Subcutaneous abdominal adipose tissue (tissue), 5 donors: ENCODE measurements around the gene MRPS15.
A peak's percentile ranks its signal among the peaks of the same experiment; 100 is the strongest.
"Not testable (repeated sequence)": the region's sequence is repeated elsewhere in the genome, so short reads cannot be mapped to it uniquely, and the experiment has no call there.

Source experiments
- H3K27ac ChIP-seq: one replicate; pipeline ENCODE4 v1.7.0; 2013; ENCODE audit warnings: low read depth, mild to moderate bottlenecking, inconsistent platforms, low read length, moderate library complexity
- H3K27me3 ChIP-seq, 5 donors: one replicate each; pipeline ENCODE4 v1.7.0; 2013; ENCODE audit warnings: low read length in 5 of 5, inconsistent platforms in 1 of 5; ENCODE audit not compliant: control insufficient read depth in 5 of 5, insufficient read depth in 4 of 5
- H3K36me3 ChIP-seq, 5 donors: one replicate each; pipeline ENCODE4 v1.7.0; 2013; ENCODE audit warnings: low read length in 5 of 5; ENCODE audit not compliant: control insufficient read depth in 5 of 5, insufficient read depth in 5 of 5
- H3K4me1 ChIP-seq, 5 donors: one replicate each; pipeline ENCODE4 v1.7.0; 2013; ENCODE audit warnings: low read length in 5 of 5, mild to moderate bottlenecking in 3 of 5, moderate library complexity in 1 of 5; ENCODE audit not compliant: control insufficient read depth in 5 of 5, insufficient read depth in 5 of 5
- H3K4me3 ChIP-seq, 5 donors: one replicate each; pipeline ENCODE4 v1.7.0; 2013; ENCODE audit warnings: low read length in 5 of 5, low read depth in 1 of 5
- H3K9ac ChIP-seq, 5 donors: one replicate each; pipeline ENCODE4 v1.7.0; 2013; ENCODE audit warnings: low read length in 5 of 5, mild to moderate bottlenecking in 4 of 5, moderate library complexity in 3 of 5
- H3K9me3 ChIP-seq, 5 donors: one replicate each; pipeline ENCODE4 v1.7.0; 2013; ENCODE audit warnings: low read length in 5 of 5; ENCODE audit not compliant: control insufficient read depth in 5 of 5
- donor health status: healthy.
- donor health status: healthy.
- donor health status: healthy.
- donor health status: healthy.
- donor health status: healthy.

MRPS15 gene

GRCh38 chr1:36463803-36464604 is at the start of gene MRPS15:
Gene MRPS15, minus strand, starts transcription at chr1:36464384. Its CDS starts 109 bp downstream, at chr1:36464275.
- no peaks in the 10 kb centered on the region for H3K27me3 ChIP-seq
- peak within 1 kb of the TSS; percentile 97 for H3K27ac ChIP-seq
- H3K9me3 ChIP-seq, result no peaks in the 10 kb centered on the region
- peaks cover 3 to 25% (median 16%) of the 10 kb centered on the region in 5 donors for H3K4me1 ChIP-seq
- H3K4me3 ChIP-seq, result peak within 1 kb of the TSS; percentile 81 to 100 (median 86)
- H3K36me3 ChIP-seq, result peaks cover 0 to 34% (median 28%) of the 10 kb centered on the region in 5 donors
- peak within 1 kb of the TSS; percentile 73 to 98 (median 97) for H3K9ac ChIP-seq

- Histone ChIP-seq H3K4me3 (no peak overlapping the region), H3K4me1 (no peaks in the 10 kb centered on the region), H3K9ac (no peak overlapping the region), H3K27me3 (peaks cover under 1 to 12% (median 7%) of the 10 kb centered on the region in 5 donors), H3K27ac (no peak overlapping the region), H3K9me3 (no peaks in the 10 kb centered on the region), H3K36me3 (no peaks in the 10 kb centered on the region)
These were observed 48.7 kb upstream of the MRPS15 start for GRCh38 chr1:36512842-36513241.

- Histone ChIP-seq H3K4me1 (no peaks in the 10 kb centered on the region), H3K36me3 (no peaks in the 10 kb centered on the region), H3K27me3 (peaks cover 8 to 19% (median 14%) of the 10 kb centered on the region in 5 donors), H3K9me3 (no peaks in the 10 kb centered on the region), H3K27ac (no peak overlapping the region), H3K4me3 (no peak overlapping the region), H3K9ac (no peak overlapping the region)
These were observed 47.9 kb upstream of the MRPS15 start for GRCh38 chr1:36511804-36512798.

GRCh38 chr1:36511220-36511619 is 47.0 kb upstream of the MRPS15 start:
- H3K36me3 ChIP-seq, H3K9ac ChIP-seq, H3K27ac ChIP-seq, H3K4me1 ChIP-seq, H3K4me3 ChIP-seq, H3K9me3 ChIP-seq: not testable (repeated sequence)
- H3K27me3 ChIP-seq, result peaks cover 8 to 26% (median 19%) of the 10 kb centered on the region in 5 donors

GRCh38 chr1:36510418-36510817 is 46.2 kb upstream of the MRPS15 start:
- H3K27me3 ChIP-seq, result peaks cover 8 to 26% (median 19%) of the 10 kb centered on the region in 5 donors
- H3K36me3 ChIP-seq, result no peaks in the 10 kb centered on the region
- H3K9ac ChIP-seq, result no peak overlapping the region
- H3K27ac ChIP-seq, result no peak overlapping the region
- no peaks in the 10 kb centered on the region for H3K9me3 ChIP-seq
- no peaks in the 10 kb centered on the region for H3K4me1 ChIP-seq
- H3K4me3 ChIP-seq, result no peak overlapping the region

- H3K27ac ChIP-seq, result no peak overlapping the region
- H3K9me3 ChIP-seq, result no peaks in the 10 kb centered on the region
- H3K9ac ChIP-seq, result no peak overlapping the region
- no peak overlapping the region for H3K4me3 ChIP-seq
- H3K27me3 ChIP-seq, result peaks cover 8 to 21% (median 15%) of the 10 kb centered on the region in 5 donors
- no peaks in the 10 kb centered on the region for H3K36me3 ChIP-seq
- no peaks in the 10 kb centered on the region for H3K4me1 ChIP-seq
These were observed 44.1 kb upstream of the MRPS15 start for GRCh38 chr1:36508257-36508656.

- H3K9ac ChIP-seq, result no peak overlapping the region
- H3K27ac ChIP-seq, result no peak overlapping the region
- H3K4me3 ChIP-seq, result no peak overlapping the region
- H3K27me3 ChIP-seq, result peaks cover 8 to 21% (median 12%) of the 10 kb centered on the region in 5 donors
- no peaks in the 10 kb centered on the region for H3K9me3 ChIP-seq
- no peaks in the 10 kb centered on the region for H3K4me1 ChIP-seq
- H3K36me3 ChIP-seq, result no peaks in the 10 kb centered on the region
These were observed 42.2 kb upstream of the MRPS15 start for GRCh38 chr1:36506276-36506920.

GRCh38 chr1:36503733-36504132 is 39.5 kb upstream of the MRPS15 start:
- no peak overlapping the region for H3K9ac ChIP-seq
- H3K27ac ChIP-seq, result no peak overlapping the region
- no peaks in the 10 kb centered on the region for H3K9me3 ChIP-seq
- no peaks in the 10 kb centered on the region for H3K4me1 ChIP-seq
- no peak overlapping the region for H3K4me3 ChIP-seq
- H3K36me3 ChIP-seq, result no peaks in the 10 kb centered on the region
- H3K27me3 ChIP-seq, result peaks cover 3 to 17% (median 12%) of the 10 kb centered on the region in 5 donors

- Histone ChIP-seq H3K27ac (no peak overlapping the region), H3K27me3 (peaks cover 3 to 17% (median 12%) of the 10 kb centered on the region in 5 donors), H3K9ac (no peak overlapping the region), H3K36me3 (no peaks in the 10 kb centered on the region), H3K9me3 (no peaks in the 10 kb centered on the region), H3K4me1 (no peaks in the 10 kb centered on the region), H3K4me3 (no peak overlapping the region)
These were observed 39.0 kb upstream of the MRPS15 start for GRCh38 chr1:36503159-36503558.
